MM.1S (cell line): ENCODE measurements around the gene DDX10.

Experiments
- DNase-seq: peaks from one replicate; pipeline ENCODE4 v3.0.0-alpha.2; 2015
- H2AFZ ChIP-seq: fragments of 300-600 bp; sonication (generic); 2 replicates; pipeline ENCODE4 v1.6.0; 2016; ENCODE audit warnings: antibody characterized with exemption, low read length
- H3F3A ChIP-seq: fragments of 300-600 bp; sonication (generic); 2 replicates; pipeline ENCODE4 v1.6.1; 2016; ENCODE audit warnings: mild to moderate bottlenecking, antibody characterized with exemption, low read length, moderate library complexity, mixed read lengths; ENCODE audit not compliant: insufficient read depth
- H3K27ac ChIP-seq: fragments of 300-600 bp; sonication (generic); 2 replicates; pipeline ENCODE4 v1.5.1; 2016; ENCODE audit warnings: mild to moderate bottlenecking, low read length
- H3K27me3 ChIP-seq: fragments of 300-600 bp; sonication (generic); replicated peaks from 2 replicates; pipeline ENCODE4 v1.6.0; 2016; ENCODE audit warnings: low read length; ENCODE audit not compliant: insufficient read depth
- H3K36me3 ChIP-seq: fragments of 300-600 bp; sonication (generic); replicated peaks from 2 replicates; pipeline ENCODE4 v1.6.1; 2016; ENCODE audit warnings: mild to moderate bottlenecking, low read length, mixed read lengths; ENCODE audit not compliant: insufficient read depth
- H3K4me1 ChIP-seq: fragments of 300-600 bp; sonication (generic); 2 replicates; pipeline ENCODE4 v1.6.1; 2016; ENCODE audit warnings: low read length, mixed read lengths
- H3K4me2 ChIP-seq: fragments of 300-600 bp; sonication (generic); 2 replicates; pipeline ENCODE4 v1.6.0; 2016; ENCODE audit warnings: low read depth, low read length
- H3K4me3 ChIP-seq: fragments of 300-600 bp; sonication (generic); 2 replicates; pipeline ENCODE4 v1.5.1; 2016; ENCODE audit warnings: low read length, mixed read lengths
- H3K79me2 ChIP-seq: fragments of 300-600 bp; sonication (generic); 2 replicates; pipeline ENCODE4 v1.6.1; 2016; ENCODE audit warnings: mixed run types, low read length, mixed read lengths
- H3K9ac ChIP-seq: fragments of 300-600 bp; sonication (generic); 2 replicates; pipeline ENCODE4 v1.6.1; 2016; ENCODE audit warnings: low read length, mixed read lengths
- H3K9me2 ChIP-seq: fragments of 300-600 bp; sonication (generic); replicated peaks from 2 replicates; pipeline ENCODE4 v1.6.1; 2016; ENCODE audit warnings: mild to moderate bottlenecking, low read length, mixed read lengths; ENCODE audit not compliant: insufficient read depth
- H3K9me3 ChIP-seq: fragments of 300-600 bp; sonication (generic); replicated peaks from 2 replicates; pipeline ENCODE4 v1.6.1; 2016; ENCODE audit warnings: mild to moderate bottlenecking, low read length, mixed read lengths; ENCODE audit not compliant: insufficient read depth
- H4K20me1 ChIP-seq: fragments of 300-600 bp; sonication (generic); 2 replicates; pipeline ENCODE4 v1.6.1; 2016; ENCODE audit warnings: mild to moderate bottlenecking, low read length, moderate library complexity, mixed read lengths; ENCODE audit not compliant: insufficient read depth
- CTCF ChIP-seq: fragments of 300-600 bp; sonication (generic); IDR thresholded peaks from 2 replicates; pipeline ENCODE4 v1.5.1; 2016; ENCODE audit warnings: antibody characterized with exemption, low read length, mixed read lengths
- EZH2 ChIP-seq: fragments of 300-600 bp; sonication (generic); optimal IDR thresholded peaks from 2 replicates; pipeline ENCODE3; 2017; ENCODE audit warnings: low read depth, mild to moderate bottlenecking, antibody characterized with exemption, low read length, mixed read lengths
- EZH2phosphoT487 ChIP-seq: fragments of 300-600 bp; sonication (generic); IDR thresholded peaks from 2 replicates; pipeline ENCODE4 v1.6.1; 2018; ENCODE audit warnings: antibody characterized with exemption, low read length

DDX10 gene

DNA sequence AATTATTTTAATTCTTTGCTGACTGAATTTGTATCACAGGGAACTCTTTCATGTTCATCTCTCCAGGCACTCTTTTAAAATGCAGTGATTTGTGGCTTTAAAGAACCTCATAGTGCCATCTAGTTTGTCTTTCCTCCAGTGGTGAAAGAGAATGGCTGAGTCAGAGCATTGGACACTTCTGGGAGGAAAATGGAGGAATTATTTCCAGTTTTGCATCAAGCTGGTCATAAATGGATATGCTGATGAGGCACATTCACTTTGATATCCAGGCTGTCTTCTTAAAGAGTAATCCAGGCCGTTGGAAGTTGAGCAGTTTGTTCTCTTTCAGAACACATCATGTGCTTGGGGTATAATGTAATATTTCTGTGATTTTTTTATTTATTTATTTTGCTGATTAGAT, 273.7 kb downstream of the DDX10 start:
- Histone ChIP-seq H3K9me2 (no peaks in the 10 kb centered on the region), H3K79me2 (no peaks in the 10 kb centered on the region), H3K36me3 (no peaks in the 10 kb centered on the region), H3K27me3 (no peaks in the 10 kb centered on the region), H2AFZ (no peak overlapping the region), H3K4me1 (peaks cover 8% of the 10 kb centered on the region), H3K4me2 (no peak overlapping the region), H3F3A (no peaks in the 10 kb centered on the region), H3K9ac (no peak overlapping the region), H3K9me3 (no peaks in the 10 kb centered on the region), H3K27ac (no peak overlapping the region), H4K20me1 (no peaks in the 10 kb centered on the region), H3K4me3 (no peak overlapping the region)
- TF ChIP-seq EZH2phosphoT487, result no peak
- no peak for TF ChIP-seq CTCF
- TF ChIP-seq EZH2, result no peak
- DNase-seq, result no peak

DNA sequence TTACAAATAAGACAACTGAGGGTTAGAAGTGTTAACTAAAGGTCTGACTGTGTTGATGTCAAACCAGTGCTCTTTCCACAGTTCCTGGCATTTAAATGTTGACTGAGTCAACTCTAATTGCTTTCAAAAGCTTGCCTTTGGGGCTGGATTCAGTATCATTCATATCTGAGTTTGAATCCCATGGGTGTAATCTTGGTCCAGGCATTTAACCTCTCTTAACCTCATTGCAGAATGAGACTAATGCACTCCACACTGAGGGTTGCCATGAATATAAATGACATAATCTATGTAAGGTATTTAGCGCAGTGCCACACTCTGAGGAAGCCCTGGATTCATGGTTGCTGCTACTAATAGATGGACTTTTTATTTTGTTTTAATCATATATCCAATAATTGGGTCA, 274.3 kb downstream of the DDX10 start:
- DNase-seq, result no peak
- Histone ChIP-seq H3K9me2 (no peaks in the 10 kb centered on the region), H2AFZ (no peak overlapping the region), H3K4me1 (peaks cover 13% of the 10 kb centered on the region), H3K36me3 (no peaks in the 10 kb centered on the region), H3K9ac (no peak overlapping the region), H3K27me3 (no peaks in the 10 kb centered on the region), H3F3A (0 out of 2 replicates have a peak, but pooled peaks cover 2% of the 10 kb centered on the region), H3K9me3 (no peaks in the 10 kb centered on the region), H3K4me3 (no peak overlapping the region), H3K79me2 (no peaks in the 10 kb centered on the region), H4K20me1 (no peaks in the 10 kb centered on the region), H3K4me2 (no peak overlapping the region), H3K27ac (no peak overlapping the region)
- TF ChIP-seq EZH2 (no peak), EZH2phosphoT487 (no peak), CTCF (no peak)

DNA sequence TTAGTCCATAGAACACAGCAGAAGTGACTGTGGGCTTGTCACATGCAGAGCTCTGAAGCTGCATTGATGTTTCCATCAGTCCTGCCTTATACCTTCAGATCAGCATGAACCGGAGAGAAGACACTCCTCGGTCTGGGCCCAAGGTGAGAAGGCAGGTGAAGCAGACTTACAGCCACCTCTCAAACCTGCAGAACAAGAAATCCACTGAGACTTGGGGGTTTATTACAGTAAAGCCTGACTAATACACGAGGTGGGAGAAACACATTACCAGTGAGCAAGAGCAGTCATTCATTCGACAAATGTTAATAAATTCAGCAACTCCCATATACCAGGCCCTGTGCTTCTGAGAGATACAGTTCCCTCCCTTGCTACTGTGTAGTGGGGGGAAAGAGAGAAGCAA, 279.0 kb downstream of the DDX10 start:
- H4K20me1 ChIP-seq, result no peaks in the 10 kb centered on the region
- no peaks in the 10 kb centered on the region for H3K9me2 ChIP-seq
- no peaks in the 10 kb centered on the region for H3K9me3 ChIP-seq
- no peak overlapping the region for H3K9ac ChIP-seq
- TF ChIP-seq EZH2 (no peak), EZH2phosphoT487 (no peak), CTCF (no peak)
- peaks cover 22% of the 10 kb centered on the region for H3F3A ChIP-seq
- H3K36me3 ChIP-seq, result no peaks in the 10 kb centered on the region
- no peaks in the 10 kb centered on the region for H3K27me3 ChIP-seq
- peak overlapping the region; percentile 97 for H3K27ac ChIP-seq
- H3K4me3 ChIP-seq, result no peak overlapping the region
- peak overlapping the region; percentile 72 for H3K4me2 ChIP-seq
- H3K79me2 ChIP-seq, result no peaks in the 10 kb centered on the region
- no peak for DNase-seq
- H3K4me1 ChIP-seq, result peaks cover 33% of the 10 kb centered on the region
- no peak overlapping the region for H2AFZ ChIP-seq
